Stimulated activated CD8-positive, alpha-beta memory T cell treated with anti-CD3 and anti-CD28 coated beads, Interleukin-4, amount 100 ng/mL, for 1 hour (primary cell): ENCODE results near the gene MFAP4.

Experiments
- DNase-seq, 2 donors: peaks; one replicate each; pipeline ENCODE4 v3.0.0-alpha.2; 2020; ENCODE audit warnings: low read depth in 2 of 2, low spot score in 1 of 2

The MFAP4 gene, protein sequence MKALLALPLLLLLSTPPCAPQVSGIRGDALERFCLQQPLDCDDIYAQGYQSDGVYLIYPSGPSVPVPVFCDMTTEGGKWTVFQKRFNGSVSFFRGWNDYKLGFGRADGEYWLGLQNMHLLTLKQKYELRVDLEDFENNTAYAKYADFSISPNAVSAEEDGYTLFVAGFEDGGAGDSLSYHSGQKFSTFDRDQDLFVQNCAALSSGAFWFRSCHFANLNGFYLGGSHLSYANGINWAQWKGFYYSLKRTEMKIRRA

DNA sequence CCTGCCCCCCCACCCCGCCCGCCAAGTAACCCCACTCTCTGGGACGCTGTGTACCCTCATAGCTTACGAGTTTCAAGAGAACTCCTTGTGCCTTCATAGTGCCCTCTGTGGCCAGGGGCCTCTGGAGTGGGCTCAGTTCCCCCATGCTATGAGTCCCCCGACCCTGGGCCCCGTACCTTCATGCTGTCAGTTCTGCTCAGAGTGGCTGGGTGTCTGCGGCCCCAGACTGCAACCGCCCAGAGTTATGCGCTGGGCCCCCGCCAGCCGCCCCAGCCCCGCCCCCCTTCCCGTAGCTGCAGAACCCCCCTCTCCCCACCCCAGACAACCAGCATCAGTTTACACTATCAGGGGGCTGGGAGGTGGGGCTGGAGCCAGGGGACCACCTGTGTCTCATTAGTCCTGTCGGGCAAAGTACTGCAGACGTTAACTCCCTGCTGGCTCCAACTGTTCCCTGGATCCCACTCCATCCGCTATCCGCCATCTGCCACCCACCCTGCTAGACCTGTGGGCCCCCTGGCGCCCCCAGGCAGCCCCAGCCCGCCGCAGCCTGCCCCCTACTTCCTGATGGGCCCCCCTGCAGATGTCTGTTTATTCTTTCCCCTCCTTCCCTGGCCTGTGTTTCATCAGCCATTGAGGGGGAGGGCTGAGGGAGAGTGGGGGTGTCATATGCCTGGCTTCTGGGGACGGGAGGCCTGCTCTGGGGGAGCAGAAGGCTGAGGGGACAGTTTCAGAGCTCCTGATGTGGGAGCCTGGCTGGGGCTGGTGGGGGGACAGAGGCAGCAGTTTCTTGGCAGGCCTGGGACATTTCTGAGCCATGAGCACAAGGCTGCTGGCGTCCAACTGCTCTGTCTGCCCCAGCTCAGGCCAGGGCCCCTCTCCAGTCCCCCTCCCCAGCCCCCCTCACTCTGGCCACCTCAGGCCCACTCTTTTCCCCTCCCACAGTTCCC, at the start of gene MFAP4:
MFAP4 (minus strand) TSS at position 217 of the 947 bp plus-strand sequence; CDS start at position 182, 35 bp downstream.
- no peak for DNase-seq

DNA sequence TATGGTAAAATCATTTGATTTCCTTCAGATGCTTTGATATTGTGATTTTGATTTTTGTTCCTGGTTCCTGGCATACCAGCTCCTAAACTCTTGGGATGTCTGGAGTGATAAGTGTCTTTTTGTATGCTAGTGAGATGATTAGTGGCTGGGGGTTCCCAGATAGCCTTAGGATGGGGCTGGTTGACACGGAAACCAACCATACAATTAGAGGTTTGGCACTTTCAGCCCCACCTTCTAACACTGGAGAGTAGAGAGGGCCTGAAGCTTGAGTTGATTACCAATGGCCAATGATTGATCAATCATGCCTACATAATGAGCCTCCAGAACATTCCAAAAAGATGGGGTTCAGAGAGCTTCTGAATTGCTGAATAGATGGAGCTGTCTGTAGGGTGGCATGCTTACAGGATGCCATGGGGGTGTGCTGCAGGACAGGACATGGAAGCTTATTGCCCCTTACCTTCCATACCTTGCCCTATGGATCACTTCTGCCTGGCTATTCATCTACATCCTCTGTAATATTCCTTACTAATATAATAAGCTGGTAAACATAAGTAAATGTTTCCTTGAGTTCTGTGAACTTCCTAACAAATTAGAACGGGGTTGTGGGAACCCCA, 46.8 kb upstream of the MFAP4 start:
- DNase-seq: no peak

DNA sequence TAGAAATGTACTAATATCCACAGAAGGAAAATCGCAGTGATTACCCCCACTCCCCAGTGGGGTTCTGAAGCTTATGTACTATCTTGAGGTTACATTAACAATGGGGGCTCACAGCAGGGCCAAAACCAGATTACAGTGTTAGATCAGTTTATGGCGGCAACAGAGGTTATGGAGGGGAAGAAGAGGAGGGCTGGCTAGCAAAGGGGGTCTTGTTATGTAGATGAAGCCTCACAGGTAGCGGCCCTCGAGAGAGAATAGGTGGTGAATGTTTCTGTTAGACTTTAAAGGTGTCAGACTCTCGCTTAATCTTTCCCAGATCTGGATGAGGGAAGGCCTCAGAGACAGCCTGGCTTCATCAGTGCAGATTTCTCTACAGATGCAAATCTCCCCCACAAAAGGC, 46.3 kb upstream of the MFAP4 start:
- no peak for DNase-seq

DNA sequence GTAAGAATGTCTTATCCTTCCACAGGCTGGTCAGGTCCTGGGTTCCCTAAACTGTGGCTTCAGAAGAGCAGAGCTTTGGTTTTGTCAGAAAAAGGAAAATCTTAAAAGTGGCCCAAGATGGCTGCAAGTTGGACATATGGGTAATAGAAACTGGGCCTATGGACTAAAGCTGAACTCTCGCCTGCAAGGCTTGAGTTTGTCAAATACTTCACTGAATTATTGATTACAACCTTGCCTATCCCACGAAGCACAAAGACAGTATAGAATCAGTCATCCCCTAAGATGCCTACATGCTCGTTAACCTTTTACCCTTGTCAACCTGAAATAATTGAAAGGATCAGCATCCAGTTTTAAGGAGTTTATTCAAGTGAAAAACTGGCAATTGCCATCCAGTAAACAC, 44.7 kb upstream of the MFAP4 start:
- DNase-seq: no peak

DNA sequence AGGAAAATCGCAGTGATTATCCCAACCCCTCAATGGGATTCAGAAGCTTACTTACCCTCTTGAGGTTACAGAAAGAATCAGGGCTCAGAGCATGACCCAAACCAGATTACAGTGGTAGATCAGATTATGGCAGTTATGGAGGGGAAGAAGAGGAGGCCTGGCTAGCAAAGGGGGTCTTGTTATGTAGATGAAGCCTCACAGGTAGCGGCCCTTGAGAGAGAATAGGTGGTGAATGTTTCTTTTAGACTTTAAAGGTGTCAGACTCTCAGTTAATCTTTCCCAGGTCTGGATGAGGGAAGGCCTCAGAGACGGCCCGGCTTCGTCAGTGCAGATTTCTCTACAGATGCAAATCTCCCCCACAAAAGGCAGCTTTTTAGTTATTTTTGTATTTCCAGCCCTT, 39.6 kb upstream of the MFAP4 start:
- no peak for DNase-seq

DNA sequence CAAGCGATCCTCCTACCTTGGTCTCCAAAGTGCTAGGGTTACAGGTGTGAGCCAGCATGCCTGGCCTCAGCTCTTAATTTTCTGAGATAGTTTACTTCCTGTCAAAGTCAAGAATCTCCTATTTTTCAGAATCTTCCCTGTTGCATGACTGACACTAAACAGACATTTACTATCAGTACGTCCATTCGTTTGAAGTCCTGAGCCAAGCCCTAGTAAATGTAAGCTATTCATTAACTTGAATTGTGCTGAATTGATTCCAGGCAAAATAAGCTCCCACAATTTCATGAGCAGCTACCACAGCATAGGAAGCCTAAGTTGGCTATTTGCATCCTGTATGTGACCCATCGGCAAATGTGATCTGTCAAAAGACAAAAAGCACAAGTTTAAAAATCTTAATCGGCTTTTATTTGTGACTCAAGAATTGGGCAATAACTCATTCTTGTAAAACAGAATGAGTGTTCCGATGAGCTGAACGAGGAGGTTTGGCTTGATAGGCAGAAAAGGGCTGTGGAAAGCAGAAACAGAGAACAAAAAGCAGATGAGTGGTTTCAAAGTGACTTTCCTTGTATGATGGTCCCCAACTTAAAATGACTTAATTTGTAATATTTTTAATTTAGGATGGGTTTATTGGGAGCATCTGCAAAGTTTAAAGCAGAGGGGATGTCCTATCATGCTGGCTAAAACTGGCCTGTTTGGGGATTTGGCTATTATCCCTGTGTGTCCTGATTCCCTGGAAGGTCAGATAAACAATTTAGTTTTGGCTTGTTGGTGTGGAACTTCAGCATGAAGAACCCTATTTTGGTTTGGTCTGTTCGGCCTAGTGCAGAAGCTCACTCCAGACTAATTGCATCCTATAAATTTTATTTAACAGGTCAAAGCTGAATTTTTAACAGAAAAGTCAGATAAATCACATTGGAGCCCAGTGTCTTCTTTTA, 38.2 kb upstream of the MFAP4 start:
- DNase-seq: no peak

DNA sequence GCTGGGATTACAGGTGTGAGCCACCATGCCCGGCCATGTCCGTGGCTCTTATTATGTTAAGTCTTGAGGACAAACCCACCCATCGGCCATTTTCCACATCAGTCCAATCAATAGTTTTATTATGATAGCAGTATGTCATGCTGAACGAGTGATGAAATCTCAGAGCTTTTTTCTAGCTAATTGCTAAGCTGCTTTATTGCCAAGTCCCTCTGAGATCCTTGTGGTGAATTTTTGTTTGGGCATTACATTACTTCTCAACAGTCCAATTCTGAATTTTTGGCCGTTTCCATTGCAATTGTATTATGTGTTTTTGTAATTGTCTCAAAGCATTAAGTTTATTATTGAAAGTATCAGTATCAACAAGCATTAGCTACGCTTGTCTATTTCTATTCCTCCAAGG, 34.9 kb upstream of the MFAP4 start:
- no peak for DNase-seq

DNA sequence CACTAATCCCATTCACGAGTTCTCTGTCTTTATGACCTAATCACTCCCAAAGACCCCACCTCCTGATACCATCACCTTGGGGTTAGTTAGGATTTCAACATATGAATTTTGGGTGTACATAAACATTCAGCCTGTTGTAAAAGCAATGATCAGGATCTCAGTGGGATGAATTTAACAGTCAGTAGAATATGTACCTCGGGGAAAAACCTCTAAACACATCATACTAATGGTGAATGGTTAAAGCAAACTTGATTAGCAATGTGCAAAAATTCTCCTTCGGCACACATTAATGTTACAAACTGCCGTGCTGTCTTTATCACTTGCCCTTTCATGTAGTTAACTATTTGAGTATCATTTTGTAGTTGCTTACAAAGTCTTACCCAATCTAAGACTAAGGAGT, 34.2 kb upstream of the MFAP4 start:
- no peak for DNase-seq

DNA sequence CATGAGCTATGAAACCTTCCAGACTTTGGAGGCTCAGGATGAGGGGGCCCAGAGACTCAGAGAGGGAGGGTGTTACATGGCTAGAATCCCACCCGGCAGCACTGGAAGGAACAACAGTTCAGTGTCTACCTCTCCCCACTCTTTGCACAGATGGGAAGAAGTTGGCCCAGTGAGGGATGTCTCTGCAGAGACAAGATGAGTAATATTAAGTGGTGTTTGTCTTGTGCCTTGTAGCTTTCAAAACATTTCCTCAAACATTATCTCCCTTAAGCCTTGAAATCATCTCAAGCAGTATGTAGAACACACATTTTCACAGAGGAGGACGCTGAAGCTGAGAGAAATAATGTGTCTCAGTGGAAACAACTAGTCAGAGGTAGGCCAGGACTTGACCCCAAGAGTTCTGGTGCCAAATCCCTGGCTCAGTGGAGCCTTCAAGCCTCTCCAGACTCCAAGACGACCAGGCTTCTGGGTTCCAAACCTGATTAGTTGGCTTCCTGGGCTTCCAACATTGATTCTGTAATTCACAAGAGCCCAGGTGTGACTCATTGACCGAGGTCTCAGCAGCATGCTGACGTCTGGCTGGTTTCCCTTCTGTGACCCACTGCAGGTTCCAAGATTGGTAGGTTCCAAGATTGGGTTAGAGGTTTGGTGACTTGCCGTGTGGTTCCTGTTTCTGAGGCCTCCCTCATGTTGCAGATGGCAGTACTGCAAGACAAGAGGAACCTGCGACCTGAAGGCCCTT, 31.4 kb upstream of the MFAP4 start:
- no peak for DNase-seq

DNA sequence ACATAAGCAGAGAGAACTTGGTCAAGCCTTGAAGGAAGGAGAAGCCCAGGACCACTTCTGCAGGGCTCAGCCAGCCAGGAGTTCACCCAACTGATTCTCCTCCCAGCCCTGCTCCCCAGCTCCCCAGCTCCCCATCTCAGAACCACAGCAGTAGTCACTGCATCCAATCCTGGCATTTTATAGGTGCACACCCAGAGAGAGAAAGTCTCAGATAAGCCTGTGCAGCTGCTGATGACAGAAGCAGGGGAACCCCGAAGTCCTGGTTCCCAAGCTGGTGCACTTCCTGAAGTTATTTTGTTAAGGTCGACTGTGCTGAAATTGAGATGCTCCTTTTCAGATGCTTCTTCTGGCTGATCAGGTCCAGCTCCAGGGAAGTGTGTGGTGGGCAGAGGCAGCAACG, 30.6 kb upstream of the MFAP4 start:
- no peak for DNase-seq

DNA sequence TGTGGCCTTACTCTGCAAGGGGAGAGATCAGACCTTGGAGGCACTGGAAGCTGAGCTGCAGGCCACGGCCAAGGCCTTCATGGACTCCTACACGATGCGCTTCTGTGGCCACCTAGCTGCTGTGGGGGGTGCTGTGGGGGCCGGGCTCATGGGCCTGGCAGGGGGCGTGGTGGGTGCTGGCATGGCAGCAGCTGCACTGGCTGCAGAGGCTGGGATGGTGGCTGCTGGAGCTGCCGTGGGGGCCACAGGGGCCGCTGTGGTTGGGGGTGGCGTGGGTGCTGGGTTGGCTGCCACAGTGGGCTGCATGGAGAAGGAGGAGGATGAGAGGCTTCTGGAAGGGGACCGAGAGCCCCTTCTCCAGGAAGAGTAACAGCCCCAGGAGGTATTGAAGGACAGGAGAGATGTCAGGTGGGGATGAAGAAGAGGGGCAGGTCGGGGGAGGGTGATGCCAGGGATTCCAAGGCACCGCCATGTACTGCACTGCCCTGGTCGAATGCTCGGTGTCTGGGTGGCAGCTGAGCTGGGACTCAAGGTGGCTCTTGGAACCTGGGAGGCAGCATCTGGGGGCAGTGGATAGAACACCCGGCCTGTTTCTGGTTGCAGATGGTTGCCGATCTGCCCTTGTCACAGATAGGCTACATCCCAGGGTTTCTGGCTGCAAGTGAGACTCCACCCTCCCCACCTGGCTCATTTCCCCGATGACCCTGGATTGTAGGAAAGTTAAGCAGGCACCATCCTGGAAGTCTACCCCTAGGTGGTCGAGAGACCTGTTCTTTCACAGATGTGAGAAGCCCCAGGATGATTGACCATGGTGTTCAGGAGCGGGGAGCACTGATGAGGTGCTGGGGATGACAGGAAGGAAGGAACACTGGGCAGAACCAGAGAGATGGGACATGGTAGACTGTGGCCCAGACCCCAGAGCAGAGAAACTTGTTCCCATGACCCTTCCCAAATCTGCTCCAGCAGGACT, 29.1 kb upstream of the MFAP4 start:
- no peak for DNase-seq

DNA sequence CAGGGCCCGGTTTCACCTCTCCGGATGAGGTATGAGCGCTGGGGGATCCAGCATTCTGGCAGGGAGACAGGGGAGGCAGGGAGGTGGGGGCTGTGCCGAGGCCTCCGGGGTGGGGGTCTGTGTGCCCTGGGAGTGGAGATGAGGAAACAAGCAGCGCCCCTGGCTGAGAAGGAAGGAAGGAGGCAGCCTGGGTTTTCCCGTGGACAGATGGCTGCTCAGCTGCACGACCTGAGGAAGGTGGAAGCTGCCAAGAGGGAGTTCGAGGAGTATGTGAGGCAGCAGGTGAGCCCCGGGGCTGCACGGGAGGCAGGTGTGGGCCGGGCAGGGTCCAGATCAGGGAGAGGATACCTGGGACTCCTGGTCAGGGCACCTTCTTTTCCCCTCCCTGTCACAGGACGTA, 28.3 kb upstream of the MFAP4 start:
- no peak for DNase-seq

DNA sequence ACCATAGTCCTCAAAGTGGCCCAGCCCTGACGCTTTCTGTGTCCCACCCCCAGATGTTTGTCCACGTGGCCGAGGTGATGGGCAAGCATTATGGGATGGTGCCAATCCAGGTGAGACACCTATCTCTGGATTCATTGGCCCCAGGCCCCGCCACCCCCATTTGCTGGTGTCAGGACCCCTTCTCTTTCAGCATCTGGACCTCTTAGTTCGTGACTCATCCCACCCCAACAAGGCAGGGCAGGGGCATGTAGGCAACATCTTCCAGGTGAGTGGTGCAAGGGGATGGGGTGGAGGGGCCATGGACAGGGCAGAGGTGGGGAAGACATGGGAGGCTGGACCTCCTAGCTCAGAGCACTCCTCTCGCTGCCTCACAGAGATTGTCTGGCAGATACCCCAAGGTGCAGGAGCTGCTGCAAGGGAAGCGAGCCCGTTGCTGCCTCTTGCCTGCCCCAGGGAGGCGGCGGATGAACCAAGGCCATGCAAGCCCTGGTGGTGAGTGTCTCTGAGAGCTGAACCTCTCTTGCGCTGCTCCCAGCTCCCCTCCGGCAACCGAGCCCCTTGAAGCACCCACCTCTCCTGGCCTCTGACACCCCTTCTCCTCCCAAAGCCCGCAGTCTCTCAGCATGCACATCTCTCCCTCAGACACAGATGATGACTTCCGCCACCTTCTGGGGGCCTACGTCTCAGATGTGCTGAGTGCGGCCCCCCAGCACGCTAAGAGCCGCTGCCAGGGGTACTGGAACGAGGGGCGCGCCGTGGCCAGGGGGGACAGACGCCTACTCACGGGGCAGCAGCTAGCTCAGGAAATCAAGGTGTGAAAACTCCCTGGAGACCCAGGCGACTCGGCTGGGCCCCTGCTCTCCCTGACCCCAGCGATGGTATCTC, 27.6 kb upstream of the MFAP4 start:
- no peak for DNase-seq

DNA sequence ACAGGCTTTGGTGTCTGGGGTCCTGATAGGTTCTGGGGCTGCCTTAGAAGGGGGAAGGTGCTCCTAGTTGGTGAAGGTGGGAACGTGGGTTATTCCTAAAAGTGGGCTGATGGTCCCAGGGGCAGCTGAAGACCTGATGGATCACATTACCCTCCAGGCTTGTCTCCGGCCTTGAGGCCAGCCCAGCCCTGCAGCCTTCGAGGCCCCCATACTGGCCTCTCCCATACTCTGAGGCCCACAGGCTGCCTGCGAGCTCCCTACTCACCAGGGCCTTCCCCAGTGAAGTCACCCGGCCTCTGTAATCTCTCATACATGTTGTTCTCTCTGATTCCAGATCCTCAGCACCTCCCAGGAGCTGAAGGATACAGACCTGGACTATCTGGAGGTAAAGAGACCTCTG, 26.8 kb upstream of the MFAP4 start:
- DNase-seq: no peak

DNA sequence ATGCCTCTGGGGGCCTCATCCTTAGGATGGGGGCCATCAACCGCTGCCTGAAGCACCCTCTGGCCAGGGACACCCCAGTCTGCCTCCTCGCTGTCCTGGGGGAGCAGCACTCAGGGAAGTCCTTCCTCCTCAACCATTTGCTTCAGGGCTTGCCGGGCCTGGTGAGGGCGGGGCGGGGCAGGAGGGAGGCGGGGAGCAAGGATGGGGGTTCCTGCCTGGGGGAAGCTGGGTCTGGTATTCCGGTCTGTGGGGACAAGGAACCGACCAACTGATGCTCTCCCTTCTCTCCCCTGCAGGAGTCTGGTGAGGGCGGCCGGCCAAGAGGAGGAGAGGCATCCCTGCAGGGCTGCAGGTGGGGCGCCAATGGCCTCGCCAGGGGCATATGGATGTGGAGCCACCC, 26.0 kb upstream of the MFAP4 start:
- DNase-seq: no peak

DNA sequence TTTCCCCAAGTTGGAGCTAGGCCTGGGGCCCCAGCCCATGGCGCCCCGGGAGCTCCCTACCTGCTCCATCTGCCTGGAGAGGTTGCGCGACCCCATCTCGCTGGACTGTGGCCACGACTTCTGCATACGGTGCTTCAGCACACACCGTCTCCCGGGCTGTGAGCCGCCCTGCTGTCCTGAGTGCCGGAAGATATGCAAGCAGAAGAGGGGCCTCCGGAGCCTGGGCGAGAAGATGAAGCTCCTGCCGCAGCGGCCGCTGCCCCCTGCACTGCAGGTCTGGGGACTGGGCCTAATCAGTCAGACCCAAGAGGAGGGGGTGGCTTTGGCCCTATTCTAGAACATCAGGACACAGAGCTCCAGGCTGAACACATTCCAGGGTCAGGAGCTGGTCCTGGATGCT, 25.5 kb upstream of the MFAP4 start:
- no peak for DNase-seq

DNA sequence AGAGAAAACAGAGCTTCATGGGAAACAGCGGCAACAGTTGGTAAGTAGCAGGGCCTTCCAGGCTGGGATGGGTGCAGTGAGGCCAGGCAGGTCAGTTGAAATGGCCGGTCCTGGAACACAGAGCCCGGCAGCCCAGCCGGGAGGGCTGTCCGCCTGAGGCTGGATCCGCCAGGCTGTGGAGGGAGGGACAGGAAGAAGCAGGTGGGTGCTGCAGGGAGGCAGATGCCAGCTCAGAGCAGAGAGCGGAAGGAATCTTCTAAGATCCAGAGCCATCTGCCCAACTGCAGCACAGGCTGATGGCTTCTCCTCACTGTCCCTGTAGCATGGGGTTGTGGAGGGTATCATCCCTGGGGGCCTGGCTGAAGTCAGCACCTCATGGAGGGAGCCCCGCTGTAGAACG, 24.6 kb upstream of the MFAP4 start:
- DNase-seq: no peak
